HG03565 (cell line): Measurements from ENCODE around the gene PEX11B.
A peak's percentile ranks its signal among the peaks of the same experiment; 100 is the strongest.
"Not testable (repeated sequence)": the region's sequence is repeated elsewhere in the genome, so short reads cannot be mapped to it uniquely, and the experiment has no call there.

Source experiments
- ATAC-seq: cut with Tn5 transposase; IDR thresholded peaks from one replicate; pipeline ENCODE4 v1.9.1; 2021; ENCODE audit warnings: mild to moderate bottlenecking, moderate library complexity; ENCODE audit not compliant: unreplicated experiment

PEX11B gene

GRCh38 chr1:145952903-145953302 is 34.4 kb upstream of the PEX11B start:
- no peak for ATAC-seq

- ATAC-seq = no peak
Observed at GRCh38 chr1:145951526-145951925, 33.0 kb upstream of the PEX11B start.

- no peak for ATAC-seq
Observed at GRCh38 chr1:145949219-145949618, 30.7 kb upstream of the PEX11B start.

GRCh38 chr1:145947551-145947950 is 29.0 kb upstream of the PEX11B start:
- ATAC-seq = no peak

- ATAC-seq = no peak
Observed at GRCh38 chr1:145946477-145946986, 28.0 kb upstream of the PEX11B start.

- no peak for ATAC-seq
Observed at GRCh38 chr1:145944532-145944931, 26.0 kb upstream of the PEX11B start.

GRCh38 chr1:145942871-145943270 is 24.4 kb upstream of the PEX11B start:
- no peak for ATAC-seq

- no peak for ATAC-seq
Observed at GRCh38 chr1:145942405-145942804, 23.9 kb upstream of the PEX11B start.

GRCh38 chr1:145937436-145937835 is 18.9 kb upstream of the PEX11B start:
- ATAC-seq = no peak

GRCh38 chr1:145936247-145936646 is 17.7 kb upstream of the PEX11B start:
- ATAC-seq = no peak

- no peak for ATAC-seq
Observed at GRCh38 chr1:145935708-145936107, 17.2 kb upstream of the PEX11B start.

GRCh38 chr1:145932522-145933009 is 14.0 kb upstream of the PEX11B start:
- not testable (repeated sequence) for ATAC-seq

GRCh38 chr1:145927916-145928643 is 9.6 kb upstream of the PEX11B start:
- ATAC-seq = no peak

- ATAC-seq = peak; percentile 87
Observed at GRCh38 chr1:145927063-145927886, 8.8 kb upstream of the PEX11B start, which contains the start of gene RBM8A. Gene RBM8A, minus strand, starts transcription at chr1:145927484. Its CDS starts 58 bp downstream, at chr1:145927426.

GRCh38 chr1:145926686-145927062 is 8.2 kb upstream of the PEX11B start:
- ATAC-seq = peak; percentile 1

- ATAC-seq = no peak
Observed at GRCh38 chr1:145922266-145922665, 3.7 kb upstream of the PEX11B start.

GRCh38 chr1:145920297-145920696 is 1.8 kb upstream of the PEX11B start:
- ATAC-seq = not testable (repeated sequence)

- ATAC-seq = no peak
Observed at GRCh38 chr1:145918992-145919939, 749 bp upstream of the PEX11B start.

GRCh38 chr1:145917595-145917994 is 922 bp downstream of the PEX11B start:
- no peak for ATAC-seq

- no peak for ATAC-seq
Observed at GRCh38 chr1:145916745-145917144, 1.8 kb downstream of the PEX11B start.
